ENCODE results near the gene GPD1. TPM values are rescaled to one million over a fixed set of nuclear protein-coding genes. Genes with fewer than 3 reads are reported as not detected.
A peak's percentile ranks its signal among the peaks of the same experiment; 100 is the strongest.

Gene GPD1
- total and polyA plus RNA-seq, 9 of the 15 experiments (the other 6 are each of a cell fraction or from before 2014, with no cell fraction given), result 0.13 to 1.00 (median 0.55) TPM

DNA sequence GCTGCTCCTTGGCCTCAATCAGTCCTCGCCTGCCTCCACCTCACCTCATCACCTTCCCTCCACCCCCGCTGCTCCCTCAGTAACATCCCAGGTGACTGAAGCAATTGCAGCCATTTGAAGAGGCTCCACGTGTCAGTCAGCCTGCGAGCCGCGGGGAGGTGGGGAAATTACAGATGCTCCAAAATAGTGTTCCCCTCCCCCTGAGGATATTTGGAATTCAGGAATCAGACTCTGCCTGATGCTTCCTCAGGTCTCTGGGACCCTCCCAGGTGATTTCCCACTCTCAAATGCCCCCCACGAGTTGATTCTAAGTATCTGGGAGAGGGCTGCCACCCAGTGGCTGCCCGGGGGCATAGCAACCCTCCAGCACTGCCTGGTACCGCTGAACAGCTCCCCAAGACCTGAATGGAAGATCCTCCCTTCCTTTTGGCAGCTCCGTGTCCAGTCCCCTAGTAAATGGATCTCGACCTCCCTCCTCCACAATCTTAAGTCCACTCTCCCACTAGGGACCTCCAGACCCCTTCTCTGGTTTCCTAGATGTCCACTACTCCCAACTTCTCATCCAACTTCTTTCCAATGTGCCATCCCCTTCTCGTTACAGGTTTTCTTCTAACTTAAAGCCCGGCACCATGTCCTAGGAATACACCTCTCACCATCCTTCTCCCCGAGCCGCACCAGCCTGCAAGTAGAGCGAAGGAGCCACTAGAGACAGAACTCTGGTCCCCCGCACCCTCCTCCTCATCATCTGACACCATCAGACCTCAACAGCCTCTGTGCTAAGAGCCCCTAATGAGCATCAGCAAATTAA, 47.8 kb upstream of the GPD1 start (continued):
- TF ChIP-seq, protein P1, sequence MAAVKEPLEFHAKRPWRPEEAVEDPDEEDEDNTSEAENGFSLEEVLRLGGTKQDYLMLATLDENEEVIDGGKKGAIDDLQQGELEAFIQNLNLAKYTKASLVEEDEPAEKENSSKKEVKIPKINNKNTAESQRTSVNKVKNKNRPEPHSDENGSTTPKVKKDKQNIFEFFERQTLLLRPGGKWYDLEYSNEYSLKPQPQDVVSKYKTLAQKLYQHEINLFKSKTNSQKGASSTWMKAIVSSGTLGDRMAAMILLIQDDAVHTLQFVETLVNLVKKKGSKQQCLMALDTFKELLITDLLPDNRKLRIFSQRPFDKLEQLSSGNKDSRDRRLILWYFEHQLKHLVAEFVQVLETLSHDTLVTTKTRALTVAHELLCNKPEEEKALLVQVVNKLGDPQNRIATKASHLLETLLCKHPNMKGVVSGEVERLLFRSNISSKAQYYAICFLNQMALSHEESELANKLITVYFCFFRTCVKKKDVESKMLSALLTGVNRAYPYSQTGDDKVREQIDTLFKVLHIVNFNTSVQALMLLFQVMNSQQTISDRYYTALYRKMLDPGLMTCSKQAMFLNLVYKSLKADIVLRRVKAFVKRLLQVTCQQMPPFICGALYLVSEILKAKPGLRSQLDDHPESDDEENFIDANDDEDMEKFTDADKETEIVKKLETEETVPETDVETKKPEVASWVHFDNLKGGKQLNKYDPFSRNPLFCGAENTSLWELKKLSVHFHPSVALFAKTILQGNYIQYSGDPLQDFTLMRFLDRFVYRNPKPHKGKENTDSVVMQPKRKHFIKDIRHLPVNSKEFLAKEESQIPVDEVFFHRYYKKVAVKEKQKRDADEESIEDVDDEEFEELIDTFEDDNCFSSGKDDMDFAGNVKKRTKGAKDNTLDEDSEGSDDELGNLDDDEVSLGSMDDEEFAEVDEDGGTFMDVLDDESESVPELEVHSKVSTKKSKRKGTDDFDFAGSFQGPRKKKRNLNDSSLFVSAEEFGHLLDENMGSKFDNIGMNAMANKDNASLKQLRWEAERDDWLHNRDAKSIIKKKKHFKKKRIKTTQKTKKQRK (IDR thresholded peaks at IDR 0.05; ENCODE audit: borderline replicate concordance, low read depth, low read length), result no peak
- TF ChIP-seq ATF1 (CRISPR knock-in tag; IDR thresholded peaks at IDR 0.05) (no peak), ATF1 (tag; IDR thresholded peaks at IDR 0.05) (no peak), JUND (IDR thresholded peaks at IDR 0.05; ENCODE audit: borderline replicate concordance, low read depth, low read length) (no peak), JUND (tag; IDR thresholded peaks at IDR 0.05; ENCODE audit: borderline replicate concordance, low read depth, low read length) (no peak), DACH1 (IDR thresholded peaks at IDR 0.05; ENCODE audit: partially characterized antibody) (no peak), TEAD2 (tag; IDR thresholded peaks at IDR 0.05) (no peak), ZNF79 (CRISPR knock-in tag; IDR thresholded peaks at IDR 0.05; ENCODE audit: low read depth) (no peak), SAFB2 (IDR thresholded peaks at IDR 0.05; ENCODE audit: borderline replicate concordance, low read depth, low read length, severe bottlenecking) (no peak), IFI16 (CRISPR knock-in tag; IDR thresholded peaks at IDR 0.05) (no peak), XRCC4 (IDR thresholded peaks at IDR 0.05; ENCODE audit: extremely low read depth, insufficient read depth, insufficient read length) (no peak), HEY1 (CRISPR knock-in tag; IDR thresholded peaks at IDR 0.05; ENCODE audit: borderline replicate concordance) (no peak), POLR3A (IDR thresholded peaks at IDR 0.05; ENCODE audit: borderline replicate concordance, extremely low read depth, insufficient read depth, insufficient read length) (no peak)
- TF ChIP-seq, protein P2, sequence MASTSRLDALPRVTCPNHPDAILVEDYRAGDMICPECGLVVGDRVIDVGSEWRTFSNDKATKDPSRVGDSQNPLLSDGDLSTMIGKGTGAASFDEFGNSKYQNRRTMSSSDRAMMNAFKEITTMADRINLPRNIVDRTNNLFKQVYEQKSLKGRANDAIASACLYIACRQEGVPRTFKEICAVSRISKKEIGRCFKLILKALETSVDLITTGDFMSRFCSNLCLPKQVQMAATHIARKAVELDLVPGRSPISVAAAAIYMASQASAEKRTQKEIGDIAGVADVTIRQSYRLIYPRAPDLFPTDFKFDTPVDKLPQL (IDR thresholded peaks at IDR 0.05; ENCODE audit: extremely low read depth, insufficient read length), result no peak
- TF ChIP-seq, protein P3, sequence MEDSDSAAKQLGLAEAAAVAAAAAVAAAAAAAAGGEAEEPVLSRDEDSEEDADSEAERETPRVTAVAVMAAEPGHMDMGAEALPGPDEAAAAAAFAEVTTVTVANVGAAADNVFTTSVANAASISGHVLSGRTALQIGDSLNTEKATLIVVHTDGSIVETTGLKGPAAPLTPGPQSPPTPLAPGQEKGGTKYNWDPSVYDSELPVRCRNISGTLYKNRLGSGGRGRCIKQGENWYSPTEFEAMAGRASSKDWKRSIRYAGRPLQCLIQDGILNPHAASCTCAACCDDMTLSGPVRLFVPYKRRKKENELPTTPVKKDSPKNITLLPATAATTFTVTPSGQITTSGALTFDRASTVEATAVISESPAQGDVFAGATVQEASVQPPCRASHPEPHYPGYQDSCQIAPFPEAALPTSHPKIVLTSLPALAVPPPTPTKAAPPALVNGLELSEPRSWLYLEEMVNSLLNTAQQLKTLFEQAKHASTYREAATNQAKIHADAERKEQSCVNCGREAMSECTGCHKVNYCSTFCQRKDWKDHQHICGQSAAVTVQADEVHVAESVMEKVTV (CRISPR knock-in tag; IDR thresholded peaks at IDR 0.05), result peak; percentile 95
